Measurements from ENCODE around the gene SLC7A1. TPM values are rescaled to one million over a fixed set of nuclear protein-coding genes. Genes with fewer than 3 reads are reported as not detected.

The SLC7A1 gene
- polyA plus RNA-seq, 1 experiment = 14.7 TPM

GRCh38 chr13:29594303-29594709, 1.2 kb downstream of the SLC7A1 start:
- peak overlapping the region; percentile 78 for H3K4me3 ChIP-seq (ENCODE audit: low read depth, low read length)
- H3K27ac ChIP-seq (ENCODE audit: low read depth, low read length) = peak overlapping the region; percentile 89
- no peak for TF ChIP-seq CTCF (IDR thresholded peaks at IDR 0.05; ENCODE audit: low read depth, low read length)
- H3K9me3 ChIP-seq (ENCODE audit: control insufficient read depth, insufficient read depth, low read length) = no peaks in the 10 kb centered on the region
- POLR2A ChIA-PET = no interaction called here
- CTCF ChIA-PET = no interaction called here
- DNase-seq (ENCODE audit: low read depth, low spot score) = peak; percentile 56
- no peaks in the 10 kb centered on the region for H3K27me3 ChIP-seq (ENCODE audit: control insufficient read depth, insufficient read depth, low read length)

GRCh38 chr13:29593605-29594297, 1.7 kb downstream of the SLC7A1 start:
- no peak for DNase-seq (ENCODE audit: low read depth, low spot score)
- no peak overlapping the region for H3K27ac ChIP-seq (ENCODE audit: low read depth, low read length)
- CTCF ChIA-PET = no interaction called here

GRCh38 chr13:29591310-29591709, 4.2 kb downstream of the SLC7A1 start:
- H3K4me3 ChIP-seq (ENCODE audit: low read depth, low read length) = no peak overlapping the region
- ChIA-PET CTCF (no interaction called here), POLR2A (interaction anchor here (1.1 kb wide), 1 partner anchor 15 kb away, joined by 3 read pairs; no protein-coding TSS in a partner anchor)
- H3K27ac ChIP-seq (ENCODE audit: low read depth, low read length) = peak overlapping the region; percentile 11
- no peaks in the 10 kb centered on the region for H3K27me3 ChIP-seq (ENCODE audit: control insufficient read depth, insufficient read depth, low read length)
- H3K9me3 ChIP-seq (ENCODE audit: control insufficient read depth, insufficient read depth, low read length) = no peaks in the 10 kb centered on the region; the same call in 1 of the 2 replicates
- no peak for TF ChIP-seq CTCF (IDR thresholded peaks at IDR 0.05; ENCODE audit: low read depth, low read length)
- DNase-seq (ENCODE audit: low read depth, low spot score) = no peak

More at GRCh38 chr13:29593605-29594297, 1.7 kb downstream of the SLC7A1 start:
- peak overlapping the region; percentile 78 for H3K4me3 ChIP-seq (ENCODE audit: low read depth, low read length)
- POLR2A ChIA-PET = no interaction called here
- no peaks in the 10 kb centered on the region for H3K27me3 ChIP-seq (ENCODE audit: control insufficient read depth, insufficient read depth, low read length)
- H3K9me3 ChIP-seq (ENCODE audit: control insufficient read depth, insufficient read depth, low read length) = no peaks in the 10 kb centered on the region
- no peak for TF ChIP-seq CTCF (IDR thresholded peaks at IDR 0.05; ENCODE audit: low read depth, low read length)

GRCh38 chr13:29589967-29590366, 5.5 kb downstream of the SLC7A1 start:
- H3K27ac ChIP-seq (ENCODE audit: low read depth, low read length) = no peak overlapping the region
- POLR2A ChIA-PET = interaction anchor here (0.8 kb wide), 1 partner anchor 542 kb away, joined by 3 read pairs; no protein-coding TSS in a partner anchor
- DNase-seq (ENCODE audit: low read depth, low spot score) = no peak
- H3K4me3 ChIP-seq (ENCODE audit: low read depth, low read length) = no peak overlapping the region
- H3K9me3 ChIP-seq (ENCODE audit: control insufficient read depth, insufficient read depth, low read length) = no peaks in the 10 kb centered on the region; the same call in 1 of the 2 replicates
- 0 out of 2 replicates have a peak, but pooled peaks have one; percentile 25 for TF ChIP-seq CTCF (IDR thresholded peaks at IDR 0.05; ENCODE audit: low read depth, low read length)
- no peaks in the 10 kb centered on the region for H3K27me3 ChIP-seq (ENCODE audit: control insufficient read depth, insufficient read depth, low read length)
- CTCF ChIA-PET = no interaction called here

GRCh38 chr13:29589234-29589633, 6.3 kb downstream of the SLC7A1 start:
- ChIA-PET POLR2A (no interaction called here), CTCF (no interaction called here)
- no peaks in the 10 kb centered on the region for H3K27me3 ChIP-seq (ENCODE audit: control insufficient read depth, insufficient read depth, low read length)
- DNase-seq (ENCODE audit: low read depth, low spot score) = no peak
- TF ChIP-seq CTCF (IDR thresholded peaks at IDR 0.05; ENCODE audit: low read depth, low read length) = no peak
- H3K27ac ChIP-seq (ENCODE audit: low read depth, low read length) = no peak overlapping the region
- no peak overlapping the region for H3K4me3 ChIP-seq (ENCODE audit: low read depth, low read length)
- no peaks in the 10 kb centered on the region; the same call in 1 of the 2 replicates for H3K9me3 ChIP-seq (ENCODE audit: control insufficient read depth, insufficient read depth, low read length)

All from AG04450 (cell line).